DMS 273 treated with DMSO at 0.1 percent for 48 hours (cell line): ENCODE results near the gene CCN5.

Experiments used
- DNase-seq: peaks from one replicate; lab custom pipeline; 2025; lab: John Stamatoyannopoulos, UW

CCN5 gene

DNA sequence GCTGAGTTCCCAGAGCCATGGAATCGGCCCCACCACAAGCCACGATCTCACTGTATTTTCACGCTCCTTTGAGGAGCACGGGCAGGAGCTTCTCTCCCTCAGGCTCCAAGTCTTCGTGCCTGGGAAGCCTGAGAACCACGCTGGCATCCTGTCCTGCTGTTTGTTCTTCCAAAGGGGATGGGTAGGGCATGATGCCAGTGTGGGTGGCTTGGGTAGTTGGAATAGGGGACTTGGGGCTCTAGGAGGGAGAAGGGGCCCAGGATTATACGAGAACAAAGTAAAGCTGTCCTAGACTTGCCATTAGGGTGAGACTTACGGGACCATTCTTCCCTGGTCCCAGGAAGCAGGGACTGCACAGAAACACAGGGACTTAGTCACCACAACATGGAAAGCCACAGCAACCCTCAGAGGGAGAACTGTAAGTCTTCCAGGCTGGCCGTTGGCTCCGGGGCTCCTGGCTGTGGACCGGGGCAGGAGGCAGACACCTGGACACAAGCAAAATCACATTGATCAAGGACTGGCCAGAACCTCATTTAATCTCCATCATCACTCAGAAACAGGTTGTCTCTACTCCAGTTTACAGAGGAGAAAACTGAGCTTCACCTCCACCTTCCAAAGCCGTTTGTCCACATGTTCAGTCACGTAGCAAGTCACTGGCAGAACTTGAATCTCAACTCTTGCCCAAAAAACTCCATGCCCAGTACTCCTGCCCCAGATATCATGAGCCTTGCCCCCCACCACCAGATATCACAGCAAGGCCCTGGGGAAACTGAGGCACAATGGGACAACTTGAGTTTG is 1.3 kb downstream of the CCN5 start:
- no peak for DNase-seq

DNA sequence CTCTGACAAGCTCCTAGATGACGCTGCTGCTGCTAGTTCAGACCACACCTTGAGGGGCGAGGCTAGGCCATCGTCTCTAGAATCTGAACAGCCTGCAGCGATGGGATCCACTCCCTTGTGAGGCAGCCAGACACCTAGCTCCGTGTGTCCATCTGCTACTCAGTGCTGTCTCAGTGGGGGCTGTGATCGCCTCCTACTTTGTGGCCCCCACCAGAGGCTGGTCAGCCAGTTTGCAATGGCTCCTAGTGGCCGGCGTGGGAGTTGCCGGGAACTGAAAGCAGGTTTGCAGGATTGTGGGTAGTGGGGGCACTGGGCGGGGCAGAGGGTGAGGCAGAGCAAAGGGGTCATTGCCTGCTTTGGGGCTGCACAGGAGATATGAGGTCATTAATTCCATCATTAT is 2.8 kb downstream of the CCN5 start:
- no peak for DNase-seq

DNA sequence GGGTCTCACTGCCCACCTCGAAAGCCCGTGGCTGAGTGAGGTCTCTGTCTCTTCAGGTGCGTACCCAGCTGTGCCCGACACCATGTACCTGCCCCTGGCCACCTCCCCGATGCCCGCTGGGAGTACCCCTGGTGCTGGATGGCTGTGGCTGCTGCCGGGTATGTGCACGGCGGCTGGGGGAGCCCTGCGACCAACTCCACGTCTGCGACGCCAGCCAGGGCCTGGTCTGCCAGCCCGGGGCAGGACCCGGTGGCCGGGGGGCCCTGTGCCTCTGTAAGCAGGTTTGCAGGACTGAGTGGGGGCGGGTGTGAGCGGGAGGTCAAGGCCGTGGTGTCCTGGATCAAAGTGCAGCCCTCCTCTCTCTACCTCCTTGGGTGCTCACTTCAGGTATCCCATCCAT is 4.7 kb downstream of the CCN5 start:
- DNase-seq, result no peak

DNA sequence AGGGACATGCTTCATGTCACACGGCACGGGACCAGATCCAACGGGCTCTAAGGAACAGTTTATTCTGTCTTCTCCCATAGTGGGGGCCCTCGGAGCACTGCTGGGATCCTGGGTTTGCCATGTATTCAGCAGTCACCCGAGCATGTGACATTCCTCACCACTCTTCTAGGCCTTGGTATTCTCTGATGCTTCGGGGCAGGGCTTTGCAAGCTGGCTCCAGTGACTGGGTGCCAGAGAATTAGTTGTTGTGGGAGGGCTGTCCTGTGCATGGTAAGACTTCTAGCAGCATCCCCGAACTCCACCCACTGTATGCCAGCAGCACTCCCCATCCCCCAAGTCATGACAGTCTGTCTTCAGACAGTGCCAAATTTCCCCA is 5.4 kb downstream of the CCN5 start:
- peak; percentile 57 for DNase-seq

DNA sequence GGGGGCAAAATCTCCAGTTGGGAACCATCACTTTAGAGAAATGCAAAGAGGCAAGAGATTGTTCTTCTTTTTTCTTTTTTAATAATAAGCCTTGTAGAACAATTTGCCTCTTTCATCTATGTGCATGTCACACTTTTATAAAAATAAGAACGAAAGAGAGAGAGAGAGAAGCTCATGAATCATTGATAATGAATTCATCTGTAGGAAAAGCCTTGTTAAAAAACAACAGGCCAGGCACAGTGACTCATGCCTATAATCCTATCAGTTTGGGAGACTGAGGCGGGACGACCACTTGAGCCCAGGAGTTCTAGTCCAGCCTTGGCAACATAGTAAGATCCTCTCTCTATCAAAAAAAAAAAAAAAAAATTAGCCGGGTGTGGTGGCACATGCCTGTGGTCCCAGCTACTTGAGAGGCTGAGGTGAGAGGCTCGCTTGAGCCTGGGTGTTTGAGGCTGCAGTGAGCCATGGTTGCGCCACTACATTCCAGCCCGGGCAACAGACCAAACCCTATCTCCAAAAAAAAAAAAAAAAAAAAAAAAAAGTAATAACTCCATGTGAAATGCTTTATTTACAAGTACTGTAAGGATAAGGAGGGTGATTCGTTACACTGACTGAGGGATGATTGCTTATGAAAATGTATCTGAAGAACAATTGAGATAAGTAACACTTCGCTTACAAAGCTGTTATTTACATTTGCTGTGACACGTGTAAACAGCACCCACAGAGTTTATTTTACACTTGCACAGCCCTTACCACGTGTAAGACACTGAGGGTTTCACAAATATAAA is 6.0 kb downstream of the CCN5 start:
- no peak for DNase-seq

DNA sequence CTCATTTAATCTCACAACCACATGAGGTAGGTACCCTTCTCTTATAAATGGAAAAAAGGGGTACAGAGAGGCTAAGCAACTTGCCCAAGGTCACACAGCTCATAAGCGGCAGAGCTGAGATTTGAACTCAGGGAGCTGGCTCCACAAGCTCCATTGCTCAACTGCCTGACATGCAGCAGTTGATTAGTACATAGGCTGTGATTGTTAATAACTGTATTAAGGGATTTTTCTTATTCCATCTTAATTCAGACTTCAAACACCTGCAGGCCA is 6.6 kb downstream of the CCN5 start:
- DNase-seq, result no peak

DNA sequence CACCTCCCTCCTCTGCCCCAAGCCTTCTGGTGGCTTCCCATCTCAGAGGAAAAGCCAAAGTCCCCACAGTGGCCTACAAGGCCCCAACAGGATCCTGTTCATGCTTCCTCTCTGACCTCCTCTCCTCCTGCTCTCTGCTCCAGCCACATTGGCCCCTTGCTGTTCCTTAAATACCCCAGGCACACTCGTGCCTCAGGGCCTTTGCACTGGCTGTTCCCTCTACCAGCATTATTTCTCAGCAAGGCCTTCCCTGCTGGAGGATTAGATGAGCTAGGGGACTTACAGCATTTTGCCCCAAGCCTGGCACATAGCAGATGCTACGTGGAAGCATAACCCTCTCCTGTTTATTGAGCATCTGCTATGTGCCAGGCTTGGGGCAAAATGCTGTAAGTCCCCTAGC is 7.8 kb downstream of the CCN5 start:
- no peak for DNase-seq

DNA sequence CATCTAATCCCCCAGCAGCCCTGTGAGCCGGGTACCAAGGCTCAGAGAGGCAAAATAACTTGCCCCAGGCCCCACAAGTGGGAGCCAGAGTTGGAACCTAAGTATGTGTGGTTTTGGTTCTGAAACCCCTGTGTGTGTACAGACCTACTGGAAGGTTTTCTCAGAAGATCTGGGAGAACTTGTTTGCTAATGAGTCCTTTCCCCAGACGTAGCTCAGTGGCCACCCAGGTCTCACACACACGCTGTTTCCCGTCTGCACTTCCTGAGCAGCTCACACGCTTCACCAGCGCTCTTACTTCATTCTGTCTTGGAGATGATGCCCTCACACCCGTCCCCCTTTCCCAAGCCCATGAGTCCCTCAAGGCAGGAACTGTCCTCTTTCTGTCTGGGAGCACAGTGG is 8.2 kb downstream of the CCN5 start:
- DNase-seq, result no peak

DNA sequence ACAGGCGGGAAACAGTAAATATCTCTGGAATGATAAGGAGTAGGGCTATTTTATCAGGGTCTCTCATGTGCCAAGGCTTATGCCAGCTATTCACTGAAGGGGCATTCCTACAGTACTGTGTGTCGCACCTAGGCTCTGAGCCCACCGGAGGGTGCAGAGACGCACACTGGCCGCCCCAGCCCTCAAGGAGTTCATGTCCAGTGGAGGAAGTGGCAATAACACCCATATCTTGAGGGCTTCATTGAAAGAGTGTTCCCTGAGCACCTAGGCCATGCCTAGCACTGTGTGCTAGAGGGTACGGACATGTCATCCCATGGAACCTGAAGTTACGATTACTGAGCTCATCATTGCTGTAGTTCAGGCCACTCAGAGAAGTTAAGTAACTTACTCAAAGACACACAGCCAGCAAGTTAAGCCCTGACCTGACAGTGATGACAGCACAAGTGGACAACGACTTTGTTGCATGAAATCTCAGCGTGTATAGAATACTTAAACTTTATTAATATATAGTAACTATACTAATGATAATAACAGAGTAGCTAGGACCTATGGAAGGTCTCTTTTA is 8.7 kb downstream of the CCN5 start:
- no peak for DNase-seq

DNA sequence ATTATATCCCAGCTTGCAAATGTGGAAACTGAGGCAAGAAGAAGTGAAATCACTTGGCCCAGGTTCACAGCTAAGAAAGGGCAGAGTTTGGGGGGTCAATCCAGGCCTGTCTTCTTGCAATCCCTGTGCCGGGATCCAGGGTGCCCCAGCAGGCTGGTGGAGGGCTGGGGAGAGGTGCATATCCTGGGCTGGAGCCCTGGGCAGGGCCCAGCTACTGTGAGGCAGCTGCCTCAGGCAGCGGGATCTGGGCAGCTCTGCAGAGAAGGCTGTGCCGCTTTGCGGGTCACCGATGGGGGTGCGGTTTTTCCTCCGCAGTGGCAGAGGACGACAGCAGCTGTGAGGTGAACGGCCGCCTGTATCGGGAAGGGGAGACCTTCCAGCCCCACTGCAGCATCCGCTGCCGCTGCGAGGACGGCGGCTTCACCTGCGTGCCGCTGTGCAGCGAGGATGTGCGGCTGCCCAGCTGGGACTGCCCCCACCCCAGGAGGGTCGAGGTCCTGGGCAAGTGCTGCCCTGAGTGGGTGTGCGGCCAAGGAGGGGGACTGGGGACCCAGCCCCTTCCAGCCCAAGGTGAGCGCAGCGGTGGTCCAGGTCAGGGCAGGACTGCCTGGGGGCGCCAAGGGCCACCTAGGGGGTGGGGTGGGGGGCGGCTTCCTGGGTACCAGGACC is 9.4 kb downstream of the CCN5 start:
- DNase-seq, result no peak

DNA sequence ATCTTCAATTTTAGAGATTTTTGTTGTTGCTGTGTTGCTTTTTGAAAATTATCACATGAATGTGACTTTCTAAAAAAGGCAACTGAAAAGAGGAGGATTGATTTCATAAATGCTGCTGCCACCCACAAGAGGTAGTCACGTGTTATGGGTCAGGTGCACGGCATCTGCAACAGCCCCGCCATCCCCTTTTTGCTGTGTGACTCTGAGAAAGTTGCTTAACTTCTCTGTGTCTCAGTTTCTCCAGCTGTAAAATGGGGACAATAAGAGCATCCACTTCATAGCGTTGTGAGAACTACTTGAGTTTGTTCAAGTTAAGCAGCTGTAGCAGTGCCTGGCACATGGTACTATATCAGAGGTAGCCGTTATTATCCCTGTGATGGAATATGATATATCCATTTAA is 10.7 kb downstream of the CCN5 start:
- no peak for DNase-seq

DNA sequence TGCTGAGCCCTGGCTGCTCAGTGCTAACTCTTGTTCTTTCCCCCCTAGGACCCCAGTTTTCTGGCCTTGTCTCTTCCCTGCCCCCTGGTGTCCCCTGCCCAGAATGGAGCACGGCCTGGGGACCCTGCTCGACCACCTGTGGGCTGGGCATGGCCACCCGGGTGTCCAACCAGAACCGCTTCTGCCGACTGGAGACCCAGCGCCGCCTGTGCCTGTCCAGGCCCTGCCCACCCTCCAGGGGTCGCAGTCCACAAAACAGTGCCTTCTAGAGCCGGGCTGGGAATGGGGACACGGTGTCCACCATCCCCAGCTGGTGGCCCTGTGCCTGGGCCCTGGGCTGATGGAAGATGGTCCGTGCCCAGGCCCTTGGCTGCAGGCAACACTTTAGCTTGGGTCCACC is 11.9 kb downstream of the CCN5 start:
- no peak for DNase-seq

DNA sequence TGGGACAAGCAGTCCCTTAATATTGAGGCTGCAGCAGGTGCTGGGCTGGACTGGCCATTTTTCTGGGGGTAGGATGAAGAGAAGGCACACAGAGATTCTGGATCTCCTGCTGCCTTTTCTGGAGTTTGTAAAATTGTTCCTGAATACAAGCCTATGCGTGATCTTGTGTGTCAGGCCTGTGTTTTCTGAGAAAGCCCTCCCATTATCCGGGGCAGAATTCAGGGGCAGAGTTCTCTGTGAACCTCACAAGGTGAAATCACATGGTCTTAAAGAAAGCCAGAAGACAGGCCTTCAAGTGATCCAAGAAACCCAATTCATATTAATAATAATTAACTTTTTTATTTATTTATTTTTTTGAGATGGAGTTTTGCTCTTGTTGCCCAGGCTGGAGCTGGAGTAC is 12.5 kb downstream of the CCN5 start:
- DNase-seq, result no peak

DNA sequence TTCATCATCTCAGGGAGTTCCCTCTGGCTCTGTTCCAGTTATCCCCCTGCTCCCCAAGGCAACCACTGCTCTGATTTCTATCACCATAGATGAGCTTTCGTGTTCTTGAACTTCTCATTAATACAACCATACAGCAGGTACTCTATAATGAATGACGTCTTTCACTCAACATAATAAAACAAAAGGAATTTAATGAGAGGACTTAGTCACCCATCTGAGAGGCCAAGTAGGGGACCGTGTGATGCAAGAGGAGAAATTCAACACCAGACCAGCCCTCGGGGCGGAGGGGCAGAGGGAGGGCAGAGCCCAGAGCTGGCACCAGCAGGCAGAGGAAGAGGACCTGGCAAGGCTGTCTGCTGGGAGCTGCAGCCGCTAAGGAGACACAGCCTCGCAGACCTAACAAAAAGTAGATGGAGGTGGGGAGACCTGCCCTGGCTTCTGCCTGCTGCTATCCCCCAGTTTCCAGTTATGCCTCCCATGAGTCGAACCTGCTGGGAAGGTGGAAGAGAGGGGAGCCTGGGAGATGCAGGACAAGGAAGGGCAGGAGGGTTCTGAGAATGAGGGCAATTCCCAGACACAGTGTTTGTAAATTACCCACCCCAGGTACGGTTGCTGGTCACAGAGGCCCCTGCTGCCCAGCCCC is 13.8 kb downstream of the CCN5 start:
- DNase-seq, result peak; percentile 80

DNA sequence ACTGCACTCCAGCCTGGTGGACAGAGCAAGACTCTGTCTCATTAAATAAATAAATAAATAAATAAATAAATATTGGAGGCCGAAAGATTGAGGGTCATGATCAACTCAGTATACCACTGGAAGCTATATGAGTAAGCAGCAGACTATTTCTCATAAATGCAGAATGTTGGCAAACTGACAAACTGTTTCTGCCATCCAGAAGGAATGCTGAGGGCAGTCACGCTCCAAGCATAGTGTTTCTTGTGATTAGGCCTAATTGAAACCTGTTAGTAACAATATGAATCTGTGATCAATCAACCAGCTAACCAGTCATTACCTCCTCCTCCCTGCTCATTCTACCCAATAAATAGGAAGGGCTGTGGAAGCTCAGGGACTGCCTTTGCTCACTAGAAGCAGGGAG is 15.3 kb downstream of the CCN5 start:
- DNase-seq, result no peak

DNA sequence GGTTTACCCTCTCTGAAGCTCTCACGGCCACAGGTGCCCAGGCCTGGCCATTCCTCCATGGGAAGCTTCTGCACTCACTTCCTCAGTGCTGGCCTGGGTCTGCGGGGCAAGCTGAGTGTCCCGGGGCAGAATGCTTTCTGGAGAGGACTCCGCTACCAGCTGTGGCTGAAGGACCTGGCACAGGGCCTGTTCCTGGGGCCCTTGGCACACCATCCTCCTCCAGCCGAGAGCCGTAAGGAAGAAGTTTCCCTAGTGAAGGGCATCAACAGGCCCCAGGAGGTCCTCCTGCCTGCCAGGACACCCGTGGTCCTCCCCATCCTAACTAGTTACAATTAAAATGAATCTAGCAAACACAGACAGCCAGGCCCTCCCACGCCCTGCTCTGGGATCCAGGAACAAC is 16.5 kb downstream of the CCN5 start:
- no peak for DNase-seq

DNA sequence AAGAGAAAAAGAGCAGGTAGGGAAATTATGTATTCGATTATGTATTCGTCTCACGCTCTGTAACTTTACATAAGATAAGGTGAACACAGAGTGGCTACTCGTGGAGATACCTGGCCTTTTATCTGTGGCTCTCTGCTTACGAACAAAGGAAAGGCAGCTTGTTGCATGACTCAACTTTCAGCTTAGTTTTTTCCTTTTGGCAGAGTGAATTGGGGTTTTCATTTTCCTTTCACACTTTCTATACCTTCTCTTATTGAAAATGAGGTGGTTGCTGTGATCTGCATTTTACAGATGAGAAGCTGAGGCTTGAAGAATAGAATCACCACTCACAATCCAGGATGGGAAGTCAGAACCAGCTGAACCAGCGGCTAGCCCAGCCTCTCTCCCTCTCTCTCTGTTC is 17.2 kb downstream of the CCN5 start:
- DNase-seq, result no peak

DNA sequence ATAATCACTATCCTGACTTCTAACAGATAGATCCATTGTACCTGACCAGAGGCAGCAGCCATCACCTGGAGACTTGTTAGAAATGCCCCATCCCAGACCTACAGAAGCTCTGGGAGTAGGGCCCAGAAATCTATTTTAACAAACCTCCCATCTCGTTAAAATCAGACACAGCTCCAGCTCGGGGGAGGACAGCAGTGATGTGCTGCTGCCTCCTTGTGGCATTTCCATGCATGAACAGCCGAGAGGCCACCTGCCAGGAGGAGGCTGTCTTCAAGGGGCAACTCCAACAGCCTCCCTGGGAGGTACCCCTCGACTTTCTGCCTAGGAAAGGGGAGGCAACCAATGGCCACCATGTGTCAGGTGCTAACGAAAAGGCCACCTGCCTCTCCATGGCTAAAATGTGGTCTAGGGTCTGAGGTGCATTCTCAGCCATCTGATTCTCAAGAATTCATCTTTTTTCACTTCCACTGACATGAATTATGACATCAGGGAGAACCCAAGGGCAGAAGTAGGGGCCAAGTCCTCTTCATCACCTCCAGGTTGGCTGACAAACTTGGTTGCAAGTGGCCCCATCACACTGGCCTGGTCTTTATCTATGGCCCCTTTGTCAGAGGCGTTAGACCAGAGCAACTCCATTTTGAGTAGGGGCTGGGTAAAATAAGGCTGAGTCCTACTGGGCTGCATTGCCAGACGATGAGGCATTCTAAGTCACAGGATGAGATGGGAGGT is 18.3 kb downstream of the CCN5 start:
- DNase-seq, result peak; percentile 21

DNA sequence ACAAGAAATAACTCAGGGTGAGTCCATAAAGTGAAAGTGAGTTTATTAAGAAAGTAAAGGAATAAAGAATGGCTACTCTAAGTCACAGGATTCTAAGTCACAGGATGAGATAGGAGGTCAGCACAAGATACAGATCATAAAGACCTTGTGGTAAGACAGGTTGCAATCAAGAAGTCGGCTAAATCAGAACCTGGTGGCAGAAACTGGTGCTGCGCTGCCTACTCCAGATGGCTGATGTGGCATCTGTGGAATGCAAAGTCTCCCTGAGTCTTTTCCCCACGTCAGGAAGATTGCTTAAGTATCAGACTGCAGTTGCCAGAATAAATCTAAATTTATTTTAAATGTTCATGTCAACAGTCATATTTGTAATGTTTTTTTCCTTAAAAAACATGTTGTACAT is 19.8 kb downstream of the CCN5 start:
- DNase-seq, result no peak

DNA sequence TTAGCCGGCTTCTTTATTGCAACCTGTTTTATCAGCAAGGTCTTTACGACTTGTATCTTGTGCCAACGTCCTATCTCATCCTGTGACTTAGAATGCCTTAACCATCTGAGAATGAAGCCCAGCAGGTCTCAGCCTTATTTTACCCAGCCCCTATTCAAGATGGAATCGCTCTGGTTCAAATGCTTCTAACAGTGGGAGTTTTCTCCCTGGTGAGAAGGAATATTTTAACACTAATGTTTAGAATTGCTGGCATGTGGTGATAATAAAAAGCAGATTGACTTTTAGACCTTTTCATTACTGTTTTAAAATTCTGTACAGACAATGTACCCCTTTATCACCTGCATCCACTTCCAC is 20.6 kb downstream of the CCN5 start:
- no peak for DNase-seq

DNA sequence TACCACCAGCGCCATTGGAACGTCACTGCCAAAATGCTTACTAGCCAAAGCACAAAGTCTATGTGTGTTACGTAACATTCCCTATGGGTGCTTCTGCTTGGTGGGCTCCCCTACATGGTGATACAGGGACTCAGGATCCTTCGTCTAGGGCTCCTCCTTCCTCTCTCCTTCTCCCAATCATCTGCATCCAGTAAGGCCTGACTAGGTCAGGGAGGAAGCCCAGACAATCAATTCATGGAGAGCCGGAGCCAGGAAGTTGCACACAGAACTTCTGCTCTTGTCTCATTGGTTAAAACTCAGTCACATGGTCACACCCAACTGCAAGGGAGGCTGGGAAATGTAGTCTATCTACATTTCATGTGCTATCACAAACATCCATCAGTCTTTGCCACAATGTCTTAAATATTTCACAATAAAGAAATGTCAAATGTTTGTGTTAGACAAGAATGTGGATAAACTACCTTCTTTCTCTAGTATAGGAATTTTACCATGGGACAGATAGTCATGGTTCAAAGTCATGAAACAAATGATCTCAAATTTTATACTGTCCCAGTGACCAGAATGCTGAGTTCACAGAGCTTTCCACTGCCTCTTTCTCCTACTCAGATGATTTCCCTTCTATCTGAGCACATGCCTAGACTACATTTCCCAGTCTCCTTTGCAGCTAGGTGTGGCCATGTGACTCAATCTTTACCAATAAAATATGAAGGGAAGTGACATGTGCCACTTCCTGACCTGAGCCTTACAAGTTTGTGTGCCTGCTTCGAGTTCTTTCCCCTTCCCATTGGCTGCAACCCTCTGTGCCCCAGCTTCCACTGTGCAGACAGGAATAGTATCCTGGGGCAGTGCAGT is 21.2 kb downstream of the CCN5 start:
- DNase-seq, result peak; percentile 60
